Measurements from ENCODE around the gene RPS21.

RPS21 gene

GRCh38 chr20:62381842-62382241 is 5.1 kb upstream of the RPS21 start:
- DNase-seq, result no peak

DNA sequence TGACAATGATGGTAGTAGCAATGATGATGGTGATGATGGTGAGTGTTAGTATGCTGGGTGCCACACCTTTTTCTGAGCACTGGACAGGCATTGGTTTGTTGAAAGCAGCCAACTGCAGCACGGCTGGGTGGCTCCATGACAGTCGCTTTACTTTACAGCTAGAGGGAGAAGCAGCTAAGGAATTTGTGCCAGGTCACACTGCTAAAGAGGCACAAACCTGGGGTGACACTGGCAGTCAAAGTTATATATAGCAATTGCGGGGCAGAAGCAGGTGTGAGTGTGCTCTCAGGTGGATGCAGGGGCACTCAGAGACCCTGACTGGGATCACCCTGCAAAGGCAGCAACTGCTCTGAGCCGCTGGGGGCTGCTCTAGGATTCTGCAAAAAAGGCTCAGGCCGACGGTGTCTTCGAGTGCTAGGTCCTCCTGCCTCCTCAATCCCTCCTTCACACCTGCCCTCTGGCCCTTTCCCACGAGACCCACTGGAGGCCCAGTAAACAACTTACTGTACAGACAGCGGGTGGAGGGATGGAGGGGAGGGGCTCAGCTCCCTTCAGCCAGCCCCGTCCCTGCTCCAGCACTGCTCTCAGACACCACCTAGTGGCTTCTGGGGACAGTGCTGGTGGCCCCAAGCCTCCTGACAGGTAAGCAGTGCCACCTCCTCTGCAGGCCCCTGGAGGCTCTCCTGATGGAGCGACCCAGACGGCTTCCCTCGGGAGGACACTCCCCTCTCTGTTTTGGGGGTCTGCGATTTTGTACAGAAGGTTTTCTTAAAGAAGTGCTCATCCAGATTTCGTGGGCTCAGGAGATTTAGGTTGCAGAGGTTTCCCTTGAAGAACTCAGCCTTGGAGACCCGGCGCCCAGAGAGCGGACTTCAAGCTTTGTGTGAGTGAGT is 4.4 kb upstream of the RPS21 start:
- DNase-seq, result peak; percentile 73

- no peak for DNase-seq
Measured at GRCh38 chr20:62387219-62387913, 463 bp downstream of the RPS21 start.

DNA sequence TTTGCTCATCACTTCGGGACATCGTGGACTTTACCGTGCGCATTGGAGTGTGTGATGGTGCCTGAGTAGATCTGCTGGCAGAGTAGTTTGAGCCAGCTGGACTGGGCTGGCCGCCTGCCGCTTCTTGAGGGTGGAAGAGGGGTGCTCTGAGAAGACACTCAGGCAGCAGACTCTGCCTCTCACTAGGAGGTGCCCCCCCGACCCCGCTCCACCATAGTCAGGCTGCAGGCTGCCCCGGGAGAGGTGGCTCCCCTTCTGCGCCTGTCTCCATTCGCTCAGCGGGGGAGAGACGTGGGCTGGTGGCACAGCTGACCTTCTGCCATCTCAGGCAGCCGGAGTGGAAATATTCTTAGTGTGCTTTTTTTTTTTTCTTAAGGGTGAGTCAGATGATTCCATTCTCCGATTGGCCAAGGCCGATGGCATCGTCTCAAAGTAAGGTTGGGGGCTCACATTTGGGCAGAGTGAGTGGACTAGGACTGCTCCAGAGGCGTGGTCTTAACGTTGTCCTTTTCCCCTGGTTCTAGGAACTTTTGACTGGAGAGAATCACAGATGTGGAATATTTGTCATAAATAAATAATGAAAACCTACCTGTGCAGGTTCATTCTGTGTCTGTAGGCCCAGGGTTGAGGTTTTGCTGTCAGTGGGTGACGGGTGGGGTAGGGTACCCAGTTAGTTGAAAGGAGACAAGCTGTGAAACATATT is 1.2 kb downstream of the RPS21 start:
- no peak for DNase-seq

- no peak for DNase-seq
Measured at GRCh38 chr20:62388839-62389600, 2.1 kb downstream of the RPS21 start.

DNA sequence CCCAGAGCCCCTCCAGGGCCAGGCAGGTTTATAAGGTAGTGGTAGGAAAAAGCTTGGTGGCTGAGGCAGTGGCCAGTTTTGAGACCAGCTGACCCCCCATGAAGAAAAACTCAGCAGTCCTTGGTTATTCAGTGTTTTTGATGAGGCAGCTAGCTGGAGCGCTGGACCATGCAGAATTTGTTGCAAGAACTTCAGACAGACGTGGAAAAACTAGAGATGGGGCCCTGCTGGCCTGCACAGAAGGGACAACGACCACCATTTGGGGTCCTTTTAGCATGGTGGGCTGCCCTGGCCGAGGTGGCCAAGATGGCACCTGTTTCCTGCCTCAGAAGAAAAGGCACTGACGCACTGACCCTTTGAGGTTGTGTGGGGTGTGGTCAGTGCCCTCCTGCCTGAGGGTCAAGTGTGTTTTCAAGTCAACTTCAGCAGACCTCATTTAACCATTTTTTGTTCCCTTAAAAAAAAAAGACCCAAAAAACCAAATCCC is 2.7 kb downstream of the RPS21 start:
- DNase-seq, result no peak

GRCh38 chr20:62390317-62391164 is 3.6 kb downstream of the RPS21 start:
- DNase-seq, result no peak

DNA sequence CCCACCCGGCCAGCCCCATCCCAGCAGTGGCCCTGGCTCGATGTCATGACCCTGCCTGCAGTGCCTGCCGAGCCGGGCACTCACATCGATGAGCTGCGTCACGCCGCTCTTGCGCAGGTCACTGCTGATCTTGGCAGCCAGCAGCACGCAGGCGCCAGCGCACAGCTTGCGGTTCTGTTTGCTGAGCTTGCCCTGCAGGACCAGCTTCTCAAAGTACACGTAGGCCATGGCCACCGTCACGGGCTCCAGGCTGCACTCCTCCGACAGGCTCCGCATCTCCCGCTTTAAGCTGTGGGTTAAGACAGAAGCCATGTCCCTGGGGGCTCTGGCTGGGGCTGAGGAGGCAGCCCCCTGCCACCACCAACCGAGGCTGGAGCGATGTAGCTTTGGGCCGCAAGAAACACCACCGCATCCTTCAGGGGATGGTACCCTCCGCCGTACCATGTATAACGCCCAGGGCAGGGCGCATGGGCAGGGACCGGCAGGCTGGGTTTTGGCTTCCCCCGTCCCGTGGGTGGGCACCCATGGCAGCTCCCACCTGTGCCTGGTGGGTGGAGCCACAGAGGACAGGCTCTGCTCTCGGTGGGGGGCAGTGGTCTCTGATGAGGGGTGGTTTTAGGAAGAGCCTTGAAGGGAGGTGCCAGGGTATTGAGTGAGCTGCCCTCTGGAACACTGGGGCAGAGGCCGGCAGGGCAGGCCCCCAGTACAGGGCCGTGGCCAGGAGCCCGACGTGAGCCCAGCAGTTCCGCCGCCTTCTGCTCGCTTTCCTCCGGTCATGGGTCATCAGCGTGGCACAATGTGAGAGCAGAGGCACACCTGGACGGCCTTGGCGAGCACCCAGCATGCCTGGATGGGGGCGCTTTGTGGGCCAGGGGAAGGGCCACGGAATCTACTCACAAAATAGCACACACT is 4.5 kb downstream of the RPS21 start:
- no peak for DNase-seq

- DNase-seq, result no peak
Measured at GRCh38 chr20:62392077-62392418, 5.1 kb downstream of the RPS21 start.

GRCh38 chr20:62392621-62393334 is 5.9 kb downstream of the RPS21 start:
- no peak for DNase-seq

- no peak for DNase-seq
Measured at GRCh38 chr20:62393335-62393665, 6.4 kb downstream of the RPS21 start.

- no peak for DNase-seq
Measured at GRCh38 chr20:62393830-62394229, 6.9 kb downstream of the RPS21 start.

DNA sequence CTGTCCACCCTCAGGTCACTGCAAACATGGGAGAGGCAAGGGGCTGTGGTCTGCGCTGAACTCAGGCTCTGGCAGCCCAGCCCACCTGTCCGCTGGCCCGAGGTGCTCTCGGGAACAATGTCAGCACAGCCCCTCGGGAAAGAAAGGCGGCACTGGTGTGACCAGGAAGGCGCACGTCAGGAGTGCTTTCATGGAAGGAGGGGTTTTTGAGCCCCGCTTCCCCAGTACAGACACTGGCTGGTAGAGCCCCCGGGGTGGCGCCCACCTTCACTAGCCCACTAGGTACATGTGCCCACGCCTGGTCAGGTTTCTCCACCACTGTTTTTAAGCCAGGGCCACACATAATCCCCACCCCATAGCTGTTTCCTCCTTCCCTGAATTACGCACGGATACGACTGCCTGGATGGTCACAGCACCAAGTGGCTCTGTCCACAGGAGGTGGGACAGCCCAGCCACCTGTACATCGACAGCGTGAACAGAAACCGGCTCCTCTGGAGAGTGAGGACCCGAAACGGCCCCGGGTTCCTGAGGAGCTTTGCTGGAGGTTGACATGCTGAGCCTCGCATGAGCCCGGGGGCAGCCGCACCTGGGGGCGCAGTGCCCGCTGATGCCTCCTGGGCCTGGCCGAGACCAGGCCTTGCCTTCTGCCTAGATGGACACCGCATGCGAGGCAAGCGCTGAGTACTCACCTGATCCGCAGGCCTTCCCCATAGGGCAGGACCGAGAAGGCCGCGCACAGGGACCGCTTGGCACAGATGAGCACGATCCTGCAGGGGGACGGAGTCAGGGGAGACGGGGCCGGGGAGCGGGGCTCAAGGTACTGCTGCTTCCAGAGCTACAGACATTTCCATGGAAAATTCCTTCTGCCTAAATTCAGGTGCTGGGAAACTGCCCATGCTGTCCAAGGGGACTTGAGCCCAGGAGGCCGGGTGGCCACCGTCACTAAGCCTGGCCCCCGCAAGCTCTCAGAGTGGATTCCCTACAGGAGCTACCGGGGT is 7.6 kb downstream of the RPS21 start:
- DNase-seq, result no peak

- DNase-seq, result no peak
Measured at GRCh38 chr20:62395311-62396242, 8.7 kb downstream of the RPS21 start.

DNA sequence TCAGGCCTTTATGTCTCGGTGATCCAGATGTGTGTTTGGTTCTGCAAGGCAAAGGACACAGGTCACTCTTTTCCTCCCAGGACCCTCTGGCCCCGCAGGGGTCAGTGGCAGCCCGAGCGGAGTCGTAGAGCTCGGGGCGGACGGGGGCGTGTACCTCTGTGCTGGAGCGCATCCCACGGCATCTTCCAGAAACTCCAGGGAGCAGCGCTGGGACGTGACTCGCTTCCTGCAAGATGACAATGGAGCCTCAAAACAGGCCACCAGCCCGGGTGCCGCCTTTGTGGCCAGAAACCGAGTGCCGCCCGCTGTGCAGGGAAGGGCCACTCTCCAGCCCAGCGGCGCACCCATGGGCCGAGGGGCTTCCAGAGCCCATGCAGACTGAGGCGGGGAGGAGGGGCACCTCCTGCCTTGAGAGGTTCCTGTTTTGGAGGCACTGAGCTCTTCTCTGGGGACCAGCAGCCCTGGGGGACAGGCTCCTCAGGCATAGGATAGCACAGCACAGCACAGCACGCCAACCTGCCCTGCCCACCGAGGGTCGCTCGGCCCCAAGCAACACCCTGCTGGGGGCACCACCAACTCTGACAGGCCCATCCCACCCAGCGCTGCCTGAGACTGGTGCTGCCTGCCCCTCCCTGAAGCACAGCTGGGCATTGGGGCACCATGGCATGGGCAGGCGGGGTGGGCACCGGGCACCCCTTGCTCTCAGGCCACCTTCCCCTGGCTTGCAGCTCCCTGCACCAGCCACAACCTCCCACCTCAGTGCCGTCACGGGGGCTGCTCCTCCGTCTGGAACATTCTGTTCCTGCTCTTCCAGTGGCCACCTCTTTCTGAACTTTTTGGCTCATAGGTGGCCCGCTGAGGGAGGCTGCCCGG is 9.7 kb downstream of the RPS21 start:
- DNase-seq, result no peak

DNA sequence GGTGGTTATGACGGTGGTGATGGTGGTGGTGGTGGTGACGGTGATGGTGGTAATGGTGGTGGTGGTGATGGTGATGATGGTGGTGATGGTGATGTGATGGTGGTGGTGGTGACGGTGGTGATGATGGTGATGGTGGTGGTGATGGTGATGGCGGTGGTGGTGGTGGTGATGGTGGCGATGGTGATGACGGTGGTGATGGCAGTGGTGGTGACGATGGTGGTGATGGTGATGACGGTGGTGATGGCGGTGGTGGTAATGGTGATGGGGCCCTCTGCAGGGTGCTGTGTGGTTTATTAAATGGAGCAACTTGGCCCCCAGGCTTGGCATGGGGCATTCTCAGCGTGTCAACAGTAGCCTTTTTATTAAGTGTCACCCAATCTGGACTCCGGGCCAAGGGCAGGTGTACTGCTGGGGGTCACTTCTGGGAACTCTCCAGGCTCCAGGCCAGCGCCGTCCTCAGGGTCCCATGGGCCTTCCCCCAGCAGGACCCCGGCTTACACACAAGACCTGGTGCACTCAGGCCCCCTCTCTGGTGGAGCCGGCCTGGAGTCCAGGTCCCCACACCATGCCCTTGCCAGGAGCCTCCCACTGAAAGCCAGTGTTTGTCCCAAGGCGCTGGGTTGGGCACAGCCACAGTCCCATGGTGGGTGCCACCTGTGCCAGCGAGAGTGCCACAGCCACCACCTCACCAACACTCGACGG is 11.4 kb downstream of the RPS21 start:
- no peak for DNase-seq
